Activated CD4-positive, alpha-beta memory T cell treated with anti-CD3 and anti-CD28 coated beads, Interleukin-2, amount 10 ng/mL, durations not matched to agents 7 days and 5 days (primary cell): ENCODE measurements around the gene ZNF791. TPM values are rescaled to one million over a fixed set of nuclear protein-coding genes. Genes with fewer than 3 reads are reported as not detected.
"Not testable (repeated sequence)": the region's sequence is repeated elsewhere in the genome, so short reads cannot be mapped to it uniquely, and the experiment has no call there.

Source experiments
- CTCF ChIA-PET: fragments of 350-600 bp; sonication (Branson Sonifier 250); formaldehyde crosslinking; loops from one replicate; lab custom pipeline; 2021; ENCODE audit warnings: antibody characterized with exemption, inconsistent platforms; lab: Charles Lee
- POLR2A ChIA-PET: fragments of 350-600 bp; sonication (Branson Sonifier 250); formaldehyde crosslinking; loops from one replicate; lab custom pipeline; 2021; ENCODE audit warnings: antibody characterized with exemption; lab: Charles Lee
- DNase-seq: peaks from one replicate; pipeline ENCODE4 v3.0.0-alpha.2; 2020
- H3K27ac Mint-ChIP-seq: one replicate; pipeline ENCODE4 v1.8.0; 2021; ENCODE audit warnings: mild to moderate bottlenecking, mixed read lengths
- H3K27me3 Mint-ChIP-seq: one replicate; pipeline ENCODE4 v1.8.0; 2021; ENCODE audit warnings: mixed read lengths
- H3K36me3 Mint-ChIP-seq: one replicate; pipeline ENCODE4 v1.8.0; 2021; ENCODE audit warnings: low read depth, mixed read lengths
- H3K4me1 Mint-ChIP-seq: one replicate; pipeline ENCODE4 v1.8.0; 2021; ENCODE audit warnings: mixed read lengths
- H3K4me3 Mint-ChIP-seq: one replicate; pipeline ENCODE4 v1.8.0; 2021; ENCODE audit warnings: mild to moderate bottlenecking, mixed read lengths
- H3K9me3 Mint-ChIP-seq: one replicate; pipeline ENCODE4 v1.8.0; 2021; ENCODE audit warnings: mixed read lengths
- total RNA-seq, 2 experiments: library from RNA; stranded (reverse); gene quantifications; one replicate each; pipeline ENCODE4 v1.2.3, GENCODE V29; 2021

Gene ZNF791
- total RNA-seq = 10 to 100 TPM; 39.9 to 44.3 TPM

GRCh38 chr19:12610540-12611360, at the start of gene ZNF791, which contains the start of gene ZNF490:
TSS of gene ZNF791 (plus strand) at chr19:12610920. CDS start at chr19:12611080, 160 bp downstream.
TSS of gene ZNF490 (minus strand) at chr19:12610813. CDS start at chr19:12610680, 133 bp downstream.
- peak within 1 kb of the TSS; percentile 100 for H3K4me3 Mint-ChIP-seq
- peaks cover 48% of the 10 kb centered on the region for H3K4me1 Mint-ChIP-seq
- peak within 1 kb of the TSS; percentile 99 for H3K27ac Mint-ChIP-seq
- peaks cover 38% of the 10 kb centered on the region for H3K36me3 Mint-ChIP-seq
- no peaks in the 10 kb centered on the region for H3K27me3 Mint-ChIP-seq
- CTCF ChIA-PET = interaction anchor here (0.6 to 1.7 kb wide), 13 partner anchors 12 to 207 kb away, joined by 3 to 8 read pairs (median 3); partner anchors contain the start of genes MAN2B1 and WDR83
- H3K9me3 Mint-ChIP-seq = no peaks in the 10 kb centered on the region
- peak; percentile 98 for DNase-seq
- POLR2A ChIA-PET = interaction anchor here (0.8 to 2.1 kb wide), 10 partner anchors 29 to 1236 kb away, joined by 3 to 13 read pairs (median 6); partner anchors contain the start of genes MAN2B1, SWSAP1, TRIR and WDR83

GRCh38 chr19:12564016-12564664, 46.6 kb upstream of the ZNF791 start:
- Mint-ChIP-seq H3K27ac (no peak overlapping the region), H3K9me3 (no peaks in the 10 kb centered on the region), H3K4me1 (peaks cover 8% of the 10 kb centered on the region), H3K4me3 (no peak overlapping the region), H3K36me3 (no peaks in the 10 kb centered on the region), H3K27me3 (peaks cover 2% of the 10 kb centered on the region)
- DNase-seq = peak; percentile 93
- POLR2A ChIA-PET = interaction anchor here (0.9 to 1.6 kb wide), 5 partner anchors 47 to 230 kb away, joined by 3 to 6 read pairs (median 4); partner anchors contain the start of genes ZNF490 and ZNF791
- CTCF ChIA-PET = interaction anchor here (0.5 to 4.6 kb wide), 10 partner anchors 9 to 112 kb away, joined by 3 to 44 read pairs (median 4); partner anchors contain the start of genes MAN2B1 and WDR83

- H3K36me3 Mint-ChIP-seq, POLR2A ChIA-PET, H3K4me3 Mint-ChIP-seq, H3K27ac Mint-ChIP-seq, H3K9me3 Mint-ChIP-seq, H3K27me3 Mint-ChIP-seq, DNase-seq, H3K4me1 Mint-ChIP-seq: not testable (repeated sequence)
- CTCF ChIA-PET = interaction anchor here (0.6 to 4.6 kb wide), 3 partner anchors 48 to 105 kb away, joined by 3 to 44 read pairs (median 4); a partner anchor contains a TSS
These were observed 44.3 kb upstream of the ZNF791 start for GRCh38 chr19:12566380-12566779.

GRCh38 chr19:12567951-12568350, 42.8 kb upstream of the ZNF791 start:
- H3K4me1 Mint-ChIP-seq = peaks cover 6% of the 10 kb centered on the region
- H3K27ac Mint-ChIP-seq = no peak overlapping the region
- ChIA-PET POLR2A (no interaction called here), CTCF (interaction anchor here (0.6 to 1.7 kb wide), 3 partner anchors 90 to 108 kb away, joined by 3 to 6 read pairs (median 3); no protein-coding TSS in a partner anchor)
- DNase-seq = no peak
- H3K27me3 Mint-ChIP-seq = peaks cover 2% of the 10 kb centered on the region
- no peaks in the 10 kb centered on the region for H3K9me3 Mint-ChIP-seq
- no peaks in the 10 kb centered on the region for H3K36me3 Mint-ChIP-seq
- H3K4me3 Mint-ChIP-seq = no peak overlapping the region

GRCh38 chr19:12574036-12574435, 36.7 kb upstream of the ZNF791 start:
- Mint-ChIP-seq H3K9me3 (peaks cover 20% of the 10 kb centered on the region), H3K4me3 (no peak overlapping the region), H3K27ac (no peak overlapping the region), H3K4me1 (peaks cover 4% of the 10 kb centered on the region), H3K27me3 (no peaks in the 10 kb centered on the region), H3K36me3 (peaks cover 36% of the 10 kb centered on the region)
- ChIA-PET POLR2A (no interaction called here), CTCF (interaction anchor here (0.7 kb wide), 1 partner anchor 24 kb away, joined by 3 read pairs; no protein-coding TSS in a partner anchor)
- DNase-seq = no peak

GRCh38 chr19:12578641-12579040, 32.1 kb upstream of the ZNF791 start:
- ChIA-PET POLR2A (no interaction called here), CTCF (no interaction called here)
- Mint-ChIP-seq H3K4me3 (no peak overlapping the region), H3K9me3 (peaks cover 52% of the 10 kb centered on the region), H3K27ac (no peak overlapping the region), H3K36me3 (peaks cover 78% of the 10 kb centered on the region), H3K27me3 (no peaks in the 10 kb centered on the region), H3K4me1 (peaks cover 4% of the 10 kb centered on the region)
- no peak for DNase-seq

- H3K27me3 Mint-ChIP-seq = no peaks in the 10 kb centered on the region
- DNase-seq = no peak
- CTCF ChIA-PET = no interaction called here
- H3K4me1 Mint-ChIP-seq = no peaks in the 10 kb centered on the region
- no peak overlapping the region for H3K27ac Mint-ChIP-seq
- peaks cover 72% of the 10 kb centered on the region for H3K36me3 Mint-ChIP-seq
- POLR2A ChIA-PET = no interaction called here
- H3K9me3 Mint-ChIP-seq = peaks cover 52% of the 10 kb centered on the region
- no peak overlapping the region for H3K4me3 Mint-ChIP-seq
These were observed 30.5 kb upstream of the ZNF791 start for GRCh38 chr19:12580180-12580694.

- POLR2A ChIA-PET = no interaction called here
- peaks cover 66% of the 10 kb centered on the region for H3K36me3 Mint-ChIP-seq
These were observed 29.6 kb upstream of the ZNF791 start for GRCh38 chr19:12581100-12581499.

GRCh38 chr19:12596485-12596884, 14.2 kb upstream of the ZNF791 start:
- Mint-ChIP-seq H3K9me3 (no peaks in the 10 kb centered on the region), H3K4me1 (no peaks in the 10 kb centered on the region), H3K27ac (no peak overlapping the region), H3K27me3 (no peaks in the 10 kb centered on the region), H3K36me3 (peaks cover 31% of the 10 kb centered on the region), H3K4me3 (no peak overlapping the region)
- DNase-seq = no peak
- ChIA-PET CTCF (no interaction called here), POLR2A (no interaction called here)

More at GRCh38 chr19:12581100-12581499, 29.6 kb upstream of the ZNF791 start:
- DNase-seq = no peak
- Mint-ChIP-seq H3K9me3 (peaks cover 46% of the 10 kb centered on the region), H3K27me3 (no peaks in the 10 kb centered on the region), H3K4me3 (no peak overlapping the region), H3K4me1 (no peaks in the 10 kb centered on the region), H3K27ac (no peak overlapping the region)
- CTCF ChIA-PET = no interaction called here

GRCh38 chr19:12596927-12597548, 13.7 kb upstream of the ZNF791 start:
- Mint-ChIP-seq H3K36me3 (peaks cover 30% of the 10 kb centered on the region), H3K27ac (no peak overlapping the region), H3K9me3 (no peaks in the 10 kb centered on the region), H3K4me1 (no peaks in the 10 kb centered on the region), H3K27me3 (no peaks in the 10 kb centered on the region), H3K4me3 (no peak overlapping the region)
- POLR2A ChIA-PET = no interaction called here
- CTCF ChIA-PET = no interaction called here
- no peak for DNase-seq

- Mint-ChIP-seq H3K4me1 (no peaks in the 10 kb centered on the region), H3K36me3 (peaks cover 31% of the 10 kb centered on the region), H3K27ac (no peak overlapping the region), H3K4me3 (no peak overlapping the region), H3K9me3 (no peaks in the 10 kb centered on the region), H3K27me3 (no peaks in the 10 kb centered on the region)
- ChIA-PET CTCF (no interaction called here), POLR2A (no interaction called here)
- no peak for DNase-seq
These were observed 13.1 kb upstream of the ZNF791 start for GRCh38 chr19:12597594-12597993.

GRCh38 chr19:12603714-12604113, 7.0 kb upstream of the ZNF791 start:
- peaks cover 25% of the 10 kb centered on the region for H3K4me1 Mint-ChIP-seq
- DNase-seq = peak; percentile 71
- H3K27me3 Mint-ChIP-seq = no peaks in the 10 kb centered on the region
- ChIA-PET CTCF (interaction anchor here (0.6 to 1.2 kb wide), 4 partner anchors 10 to 40 kb away, joined by 3 to 9 read pairs (median 4); no protein-coding TSS in a partner anchor), POLR2A (interaction anchor here (0.8 to 1.8 kb wide), 4 partner anchors 10 to 65 kb away, joined by 3 to 8 read pairs (median 5); partner anchors contain the start of genes MAN2B1 and WDR83)
- no peak overlapping the region for H3K4me3 Mint-ChIP-seq
- no peaks in the 10 kb centered on the region for H3K9me3 Mint-ChIP-seq
- H3K36me3 Mint-ChIP-seq = peaks cover 38% of the 10 kb centered on the region
- peak overlapping the region; percentile 44 for H3K27ac Mint-ChIP-seq
